ENCODE results near the gene ADCY1.

DNA sequence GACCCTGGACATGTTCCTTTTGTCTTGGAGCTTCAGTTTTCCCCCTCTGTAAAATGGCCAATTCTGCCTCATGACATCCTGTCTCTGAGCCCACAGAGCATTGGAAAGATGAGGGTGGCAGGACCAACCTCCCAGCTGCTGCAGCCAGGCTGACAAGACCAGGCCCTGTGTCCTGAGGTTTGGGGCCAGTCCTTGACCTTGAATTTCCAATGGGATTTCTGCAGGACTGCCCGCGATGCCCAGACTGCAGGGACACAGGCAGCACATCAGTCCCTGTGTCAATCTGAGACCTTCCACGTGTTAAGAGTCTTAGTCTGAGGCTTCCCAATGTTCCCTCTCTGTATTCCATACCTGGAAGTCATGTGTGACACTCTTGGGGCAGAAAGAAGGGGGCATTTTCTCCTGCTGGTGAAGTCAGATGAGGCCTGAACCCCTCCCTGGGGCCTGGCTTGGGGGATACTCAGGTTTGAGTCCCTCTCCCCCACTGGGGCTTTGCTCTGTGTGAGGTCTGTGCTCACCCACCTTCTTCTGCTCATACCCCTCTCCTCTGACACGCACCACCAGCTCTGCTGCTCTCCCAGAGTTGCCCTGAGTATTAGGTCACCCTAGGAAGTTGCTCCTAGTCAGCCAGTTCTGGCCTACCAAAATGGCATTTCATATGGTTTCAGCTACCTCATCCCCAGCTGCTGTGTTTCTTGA is 79.2 kb downstream of the ADCY1 start:
- TF ChIP-seq CTCF (IDR thresholded peaks at IDR 0.05) (no peak), POLR2A (IDR thresholded peaks at IDR 0.05) (no peak)

Data from esophagus squamous epithelium (tissue), 4 donors.